Esophagus squamous epithelium (tissue), 5 donors: ENCODE results near the gene BIN1. TPM values are rescaled to one million over a fixed set of nuclear protein-coding genes. Genes with fewer than 3 reads are reported as not detected.

Experiments used
- DNase-seq: peaks from one replicate; lab custom pipeline; 2025; lab: John Stamatoyannopoulos, UW
- H3K27ac ChIP-seq, 4 donors: fragments of 200-600 bp; sonication (generic); one replicate each; pipeline ENCODE4 v1.5.1; 2016 to 2019; ENCODE audit warnings: mild to moderate bottlenecking in 1 of 4
- H3K27me3 ChIP-seq, 4 donors: fragments of 200-600 bp; sonication (generic); 1 replicate in 3 of 4; 2 replicates in 1 of 4; pipeline versions ENCODE4 v1.5.1 to v1.6.0; 2017 to 2021; ENCODE audit warnings: antibody characterized with exemption in 1 of 4
- H3K36me3 ChIP-seq, 3 donors: fragments of 200-600 bp; sonication (generic); one replicate each; pipeline ENCODE4 v1.5.1; 2016 to 2019
- H3K4me1 ChIP-seq, 3 donors: fragments of 200-600 bp; sonication (generic); one replicate each; pipeline ENCODE4 v1.5.1; 2017 to 2019
- H3K4me3 ChIP-seq, 4 donors: fragments of 200-600 bp; sonication (generic); 1 replicate in 3 of 4; 2 replicates in 1 of 4; pipeline ENCODE4 v1.5.1; 2016 to 2019; ENCODE audit warnings: mild to moderate bottlenecking in 2 of 4, moderate library complexity in 1 of 4
- H3K9me3 ChIP-seq, 3 donors: fragments of 200-600 bp; sonication (generic); one replicate each; pipeline ENCODE4 v1.5.1; 2016 to 2019
- CTCF ChIP-seq, 6 experiments: fragments of 450-650 bp in 4 of 6; fragments of 200-600 bp in 2 of 6; sonication (generic) in 2 of 6; IDR thresholded peaks; one replicate each; pipeline ENCODE4 v1.5.1; 2016 to 2019; ENCODE audit warnings: antibody characterized with exemption in 6 of 6, mild to moderate bottlenecking in 4 of 6, moderate library complexity in 4 of 6
- POLR2A ChIP-seq, 4 donors: fragments of 450-650 bp; IDR thresholded peaks; one replicate each; pipeline ENCODE4 v1.6.1; 2017; ENCODE audit warnings: antibody characterized with exemption in 4 of 4, mild to moderate bottlenecking in 4 of 4, moderate library complexity in 3 of 4
- WGBS, 2 donors: methylation state at CpG; one replicate each; pipeline ENCODE4 v1.1.5; 2018; 5-methylcytosine and 5-hydroxymethylcytosine counted together
- intact Hi-C: fragments of 100-400 bp; cut with DNase I; formaldehyde crosslinking; loops from one replicate; pipeline ENCODE4 v1.15.0; 2022
- total RNA-seq, 4 donors: library from RNA; depleted of rRNA; stranded (reverse); fragments of >200 nt; gene quantifications; one replicate each; pipeline ENCODE4 v1.1.0, GENCODE V29; 2016
- donor health status: DM: yes; HTN: yes; CAD: no.

Gene BIN1
- total RNA-seq, 4 donors from 2014 or later, result 10.8 to 23.3 (median 15.5) TPM

GRCh38 chr2:127061375-127062273 is 45.3 kb downstream of the BIN1 start:
- no peaks in the 10 kb centered on the region for H3K9me3 ChIP-seq
- no peak for DNase-seq
- peaks cover 0 to 20% (median 0%) of the 10 kb centered on the region in 3 donors for H3K36me3 ChIP-seq
- no peak overlapping the region for H3K4me3 ChIP-seq
- WGBS, 2 donors, result 64 to 93% methylated on average over 4 to 9 of the region's 23 CpGs
- H3K27ac ChIP-seq, result peak overlapping the region in 2 of 4 donors; percentile 9 to 21
- no peaks in the 10 kb centered on the region for H3K27me3 ChIP-seq
- TF ChIP-seq CTCF (IDR thresholded peaks at IDR 0.05) (no peak), POLR2A (IDR thresholded peaks at IDR 0.05) (no peak)
- peaks cover 20 to 41% (median 27%) of the 10 kb centered on the region in 3 donors for H3K4me1 ChIP-seq
- intact Hi-C loops, result no loop called here

GRCh38 chr2:127060264-127060945 is 46.5 kb downstream of the BIN1 start:
- no peaks in the 10 kb centered on the region for H3K9me3 ChIP-seq
- DNase-seq, result no peak
- no peak overlapping the region for H3K27ac ChIP-seq
- H3K36me3 ChIP-seq, result peaks cover 0 to 22% (median 0%) of the 10 kb centered on the region in 3 donors
- no peak for TF ChIP-seq CTCF (IDR thresholded peaks at IDR 0.05)
- TF ChIP-seq POLR2A (IDR thresholded peaks at IDR 0.05), result no peak
- WGBS, 2 donors, result 91 to 95% methylated on average over 15 to 21 of the region's 30 CpGs
- no peak overlapping the region for H3K4me3 ChIP-seq
- peaks cover 13 to 29% (median 14%) of the 10 kb centered on the region in 3 donors for H3K4me1 ChIP-seq
- no peaks in the 10 kb centered on the region for H3K27me3 ChIP-seq
- intact Hi-C loops, result no loop called here

GRCh38 chr2:127059559-127059958 is 47.4 kb downstream of the BIN1 start:
- DNase-seq, result no peak
- peaks cover 0 to 22% (median 0%) of the 10 kb centered on the region in 3 donors for H3K36me3 ChIP-seq
- TF ChIP-seq POLR2A (IDR thresholded peaks at IDR 0.05) (no peak), CTCF (IDR thresholded peaks at IDR 0.05) (no peak)
- no peaks in the 10 kb centered on the region for H3K9me3 ChIP-seq
- 93 to 95% methylated on average over 3 to 4 of the region's 10 CpGs for WGBS, 2 donors
- no peaks in the 10 kb centered on the region for H3K27me3 ChIP-seq
- peaks cover 6 to 21% (median 6%) of the 10 kb centered on the region in 3 donors for H3K4me1 ChIP-seq
- H3K27ac ChIP-seq, result no peak overlapping the region
- H3K4me3 ChIP-seq, result no peak overlapping the region
- intact Hi-C loops, result no loop called here

- intact Hi-C loops, result no loop called here
- Histone ChIP-seq H3K27me3 (no peaks in the 10 kb centered on the region), H3K27ac (no peak overlapping the region), H3K9me3 (no peaks in the 10 kb centered on the region), H3K4me3 (no peak overlapping the region), H3K4me1 (peaks cover 0 to 14% (median 0%) of the 10 kb centered on the region in 3 donors), H3K36me3 (peaks cover 0 to 22% (median 0%) of the 10 kb centered on the region in 3 donors)
- no peak for DNase-seq
- 77 to 79% methylated on average over 13 to 14 of the region's 14 CpGs for WGBS, 2 donors
- no peak for TF ChIP-seq POLR2A (IDR thresholded peaks at IDR 0.05)
- TF ChIP-seq CTCF (IDR thresholded peaks at IDR 0.05), result no peak
Measured at GRCh38 chr2:127058954-127059252, 48.1 kb downstream of the BIN1 start.
